GM19238 (cell line): Measurements from ENCODE around the gene LYPD6B.

Experiments
- DNase-seq: peaks from one replicate; pipeline ENCODE4 v3.0.0; 2011; ENCODE audit warnings: low spot score; ENCODE audit not compliant: insufficient read length

Gene LYPD6B

DNA sequence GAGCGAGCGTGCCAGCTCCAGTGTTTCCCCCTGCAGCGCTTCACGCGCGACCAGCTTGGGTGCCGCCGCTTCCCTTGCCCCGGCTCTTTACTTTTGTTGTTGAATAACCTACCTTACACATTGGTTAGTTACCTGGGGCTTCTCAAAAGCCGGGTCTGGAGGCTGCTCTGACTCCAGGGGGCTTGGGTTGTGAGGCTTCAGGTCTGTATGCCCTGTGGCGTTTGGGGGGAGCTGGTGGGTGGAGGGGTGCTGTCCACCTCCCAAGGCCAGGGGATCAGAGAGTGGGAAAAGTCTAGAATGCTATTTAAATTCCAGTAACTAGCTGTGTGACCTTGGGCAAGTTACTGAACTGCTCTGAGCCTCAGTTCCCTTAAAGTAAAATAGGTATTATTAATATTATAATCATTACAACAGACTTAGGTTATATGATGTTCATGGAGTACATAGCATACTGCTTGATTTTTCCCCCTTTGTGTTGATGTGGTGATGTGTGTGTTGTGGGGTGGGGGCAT lies 770 bp downstream of the LYPD6B start:
- no peak for DNase-seq

GRCh38 chr2:149040451-149040850 lies 2.0 kb downstream of the LYPD6B start:
- no peak for DNase-seq

- DNase-seq: no peak
These were observed 3.0 kb downstream of the LYPD6B start for GRCh38 chr2:149041482-149041881.

DNA sequence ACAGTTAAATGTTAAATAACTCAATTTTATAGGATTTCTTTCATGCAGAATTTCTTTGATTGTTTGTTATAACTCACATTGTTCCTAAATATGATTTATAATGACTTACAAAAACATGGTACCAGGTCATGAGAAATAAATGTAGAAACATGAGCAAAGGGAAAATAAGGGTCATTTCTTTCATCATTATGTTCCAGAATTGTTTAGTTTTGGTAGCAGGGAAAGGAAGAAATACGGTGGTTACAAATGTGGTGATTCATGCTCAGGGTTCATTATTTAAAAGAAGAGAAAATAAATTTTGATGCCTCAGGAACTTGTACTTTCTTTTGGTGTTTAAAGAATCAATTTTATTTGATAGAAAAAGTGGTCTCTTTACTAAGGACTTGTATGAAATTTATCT lies 4.4 kb downstream of the LYPD6B start:
- DNase-seq: no peak

- no peak for DNase-seq
These were observed 6.0 kb downstream of the LYPD6B start for GRCh38 chr2:149044500-149044899.

- no peak for DNase-seq
These were observed 8.6 kb downstream of the LYPD6B start for GRCh38 chr2:149047118-149047517.

GRCh38 chr2:149049142-149049541 lies 10.6 kb downstream of the LYPD6B start:
- no peak for DNase-seq

- no peak for DNase-seq
These were observed 11.7 kb downstream of the LYPD6B start for GRCh38 chr2:149050188-149050587.

DNA sequence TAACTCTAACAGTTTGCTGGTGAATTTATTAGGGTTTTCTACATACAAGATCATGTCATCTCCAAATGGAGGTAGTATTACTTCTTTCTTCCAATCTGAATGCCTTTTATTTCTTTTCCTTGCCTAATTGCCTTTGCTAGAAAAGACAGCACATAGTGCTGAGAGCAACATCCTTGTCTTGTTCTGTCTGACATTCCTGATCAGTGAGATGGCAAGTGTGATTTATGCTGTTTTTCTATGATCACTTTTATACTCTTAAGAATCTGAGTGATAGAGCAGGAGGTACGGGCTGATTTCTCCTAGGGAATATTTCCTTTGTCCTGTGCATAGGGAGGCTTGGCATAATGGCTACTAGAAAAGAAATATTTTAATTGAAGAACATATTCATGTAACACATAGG lies 17.3 kb downstream of the LYPD6B start:
- DNase-seq: no peak

- DNase-seq: no peak
These were observed 18.2 kb downstream of the LYPD6B start for GRCh38 chr2:149056541-149057255.

DNA sequence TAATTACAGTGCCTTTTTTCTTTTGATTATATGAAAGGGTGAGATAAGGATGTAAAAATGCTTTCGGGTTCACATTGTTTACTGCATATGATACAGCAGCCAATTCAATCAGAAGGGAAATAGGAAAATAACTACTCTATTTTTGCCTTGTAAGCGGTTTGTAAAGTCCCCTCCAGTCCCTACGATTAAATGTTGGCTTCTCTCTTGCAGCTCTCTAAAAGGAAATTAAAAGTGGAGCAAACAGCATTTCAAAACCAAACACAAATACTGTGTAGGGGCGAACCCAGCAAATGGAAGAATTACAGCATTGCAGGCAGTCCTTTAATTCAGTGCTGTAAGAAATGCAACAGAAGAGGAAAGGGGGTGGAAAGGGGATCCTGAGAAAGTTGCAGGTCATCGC lies 18.9 kb downstream of the LYPD6B start:
- no peak for DNase-seq

GRCh38 chr2:149058936-149059335 lies 20.4 kb downstream of the LYPD6B start:
- no peak for DNase-seq

- no peak for DNase-seq
These were observed 21.3 kb downstream of the LYPD6B start for GRCh38 chr2:149059822-149060221.

GRCh38 chr2:149061133-149061745 lies 22.7 kb downstream of the LYPD6B start:
- no peak for DNase-seq

DNA sequence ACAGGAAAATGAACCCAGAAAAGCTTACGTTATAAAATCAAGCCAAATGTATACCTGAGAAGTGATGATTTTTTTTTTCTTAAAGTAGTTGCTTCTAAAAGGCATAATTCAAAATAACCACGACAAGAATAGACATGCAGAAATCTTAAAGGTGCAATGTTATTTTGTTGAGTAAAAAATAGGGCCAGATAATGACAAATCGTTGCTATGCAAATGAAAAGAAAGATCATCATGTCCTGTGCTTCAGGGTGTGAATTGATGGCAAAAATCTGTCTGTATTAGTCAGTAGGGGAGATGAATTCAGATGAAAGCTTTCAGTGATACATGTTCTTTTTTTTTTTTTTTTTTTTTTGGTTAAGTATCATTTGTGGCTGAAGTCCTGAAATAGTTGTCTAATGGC lies 24.0 kb downstream of the LYPD6B start:
- no peak for DNase-seq

DNA sequence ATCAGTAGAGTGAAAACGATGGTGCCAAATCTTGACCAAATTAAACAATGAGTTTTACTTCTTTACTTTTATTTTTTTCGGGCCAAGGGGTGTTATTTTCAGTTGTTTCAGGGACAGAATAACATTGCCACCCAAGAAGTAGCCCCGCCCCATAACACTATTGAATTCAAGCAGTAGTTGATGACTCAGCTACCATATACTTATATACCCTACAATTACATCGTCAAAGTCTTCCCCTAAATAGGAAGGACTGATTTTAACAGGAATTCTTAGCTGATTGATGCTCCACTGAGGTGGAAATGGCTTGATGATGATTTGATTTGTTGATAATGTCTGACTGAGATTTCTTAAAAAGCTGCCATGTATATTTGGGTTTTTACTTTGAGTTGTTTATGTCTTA lies 24.7 kb downstream of the LYPD6B start:
- DNase-seq: no peak

GRCh38 chr2:149064365-149064841 lies 25.9 kb downstream of the LYPD6B start:
- no peak for DNase-seq

DNA sequence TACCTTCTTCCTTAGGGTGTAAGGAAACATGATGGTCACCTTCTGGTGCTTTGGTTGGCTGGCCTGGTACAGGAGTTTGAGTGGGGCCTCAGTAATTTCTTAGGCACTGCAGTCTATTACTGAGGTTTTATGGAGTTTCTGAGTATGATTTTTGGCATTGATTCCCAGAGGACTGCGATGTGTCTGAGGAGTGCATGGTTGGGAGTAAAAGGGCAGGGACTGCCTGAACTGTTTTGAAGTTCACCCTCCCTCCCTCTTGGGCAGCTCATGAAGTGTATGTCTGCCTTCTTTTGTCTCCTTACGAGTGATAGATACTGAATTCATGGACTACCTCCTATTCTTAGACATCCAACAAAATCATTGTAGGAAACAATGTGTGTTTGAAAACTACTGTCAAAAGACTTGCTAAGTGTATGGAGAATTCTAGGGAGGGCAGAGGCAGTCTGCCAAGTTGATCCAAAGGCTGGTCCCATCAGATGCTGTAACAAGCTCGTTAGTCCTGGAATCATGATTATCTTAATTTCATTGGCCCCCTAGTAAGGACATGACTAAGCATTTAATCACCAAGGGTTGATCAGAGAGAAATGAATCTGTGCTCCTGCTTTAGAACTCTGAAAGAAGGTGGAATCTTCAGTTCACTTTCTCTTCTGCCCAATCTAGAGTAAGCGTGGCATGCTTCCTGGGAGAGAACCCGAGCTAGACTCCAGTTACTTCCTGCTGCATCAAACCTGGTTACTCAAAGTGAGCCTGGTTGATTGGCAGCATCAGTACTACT lies 26.5 kb downstream of the LYPD6B start:
- DNase-seq: no peak

GRCh38 chr2:149068225-149068995 lies 29.9 kb downstream of the LYPD6B start:
- no peak for DNase-seq

DNA sequence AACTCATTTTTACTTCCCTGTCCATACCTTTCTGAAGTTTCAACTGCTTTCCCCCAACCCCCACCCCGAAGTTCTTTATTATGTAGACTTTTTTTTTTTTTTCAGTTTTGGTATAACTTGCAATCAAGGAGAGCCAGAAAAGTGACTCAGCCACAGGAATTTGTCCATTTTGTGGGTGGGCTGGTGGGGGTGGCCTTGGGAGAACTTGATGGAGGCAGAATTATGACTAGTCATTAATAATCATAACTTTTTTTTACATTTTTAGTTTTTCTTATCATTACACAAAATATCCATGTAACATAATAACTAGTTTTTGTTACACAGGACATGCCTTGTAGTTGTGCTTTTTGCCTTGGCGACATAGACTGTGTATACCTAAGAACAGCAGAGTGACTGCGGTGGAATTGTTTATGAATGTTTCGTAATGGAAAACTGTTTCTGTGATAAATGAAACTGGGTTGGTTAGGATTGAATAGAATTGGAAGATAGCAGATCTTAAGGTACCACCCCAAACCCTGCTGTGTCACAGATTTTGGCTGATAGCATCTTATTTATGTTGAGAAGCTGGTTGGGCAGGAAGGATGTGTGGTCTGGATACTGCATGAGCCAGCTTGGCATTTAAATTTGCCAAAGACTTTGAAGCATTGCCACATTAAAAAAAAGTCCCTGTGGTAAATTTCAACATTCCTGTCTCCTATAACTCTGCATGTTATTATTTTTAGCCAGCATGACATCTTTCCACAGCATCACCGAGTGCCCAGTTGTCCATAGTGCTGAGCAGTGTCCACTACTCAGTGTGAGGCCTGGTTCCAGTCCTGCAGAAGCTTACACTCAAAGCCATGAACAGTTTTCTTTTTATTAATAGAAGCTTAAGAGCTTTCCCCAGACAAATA lies 30.7 kb downstream of the LYPD6B start:
- no peak for DNase-seq
